G401 (cell line): ENCODE data around the gene PAQR8. TPM values are rescaled to one million over a fixed set of nuclear protein-coding genes. Genes with fewer than 3 reads are reported as not detected.
"Not testable (repeated sequence)": the region's sequence is repeated elsewhere in the genome, so short reads cannot be mapped to it uniquely, and the experiment has no call there.

Experiments
- DNase-seq: peaks from one replicate; pipeline ENCODE4 v3.0.0-alpha.2; 2015; ENCODE audit warnings: low spot score
- in situ Hi-C: cut with HindIII; loops from 2 replicates; pipeline ENCODE4 v1.10.0; 2016; ENCODE audit warnings: low sequenced_read_pairs, mixed read lengths
- total RNA-seq: library from RNA; depleted of rRNA; stranded (reverse); fragments of >200 nt; shearing (Covaris generic); gene quantifications from 2 replicates; pipeline ENCODE4 v1.2.3, GENCODE V29; 2014; rRNA removed

The PAQR8 gene
- total RNA-seq, 1 experiment from 2014 or later, result 29.6 TPM

DNA sequence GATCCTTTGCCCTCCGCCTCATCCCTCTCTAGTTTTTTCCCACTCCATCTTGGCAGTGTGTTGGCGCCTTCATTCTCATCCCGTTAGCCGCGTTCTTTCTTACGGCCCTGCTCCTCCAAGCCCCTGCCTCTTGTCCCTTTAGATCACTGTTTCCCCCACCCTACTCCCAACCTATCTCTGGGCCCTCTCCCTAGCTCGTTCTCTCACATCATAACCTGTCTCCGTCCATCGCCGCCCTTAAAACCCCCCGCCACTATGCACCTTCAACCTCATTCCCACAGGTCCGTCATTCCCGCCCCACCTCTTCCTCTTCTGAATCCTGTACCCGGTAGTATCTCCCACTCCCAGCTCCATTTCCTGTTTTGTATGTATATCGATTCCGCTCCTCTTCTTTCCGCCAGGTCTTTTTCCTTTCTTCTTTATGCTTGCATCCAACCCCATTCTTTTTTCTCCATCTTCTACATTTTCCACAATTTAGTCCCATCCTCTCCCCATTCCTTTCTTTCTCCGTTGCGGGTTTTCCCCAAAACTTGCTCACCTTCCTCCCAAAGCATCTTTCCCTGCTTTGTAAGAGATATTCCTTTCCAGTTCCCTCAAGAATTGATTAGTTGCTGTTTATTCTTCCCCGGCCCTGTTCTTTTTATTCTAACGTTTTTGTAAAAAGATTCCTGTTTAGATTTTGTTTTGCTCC is 58.9 kb downstream of the PAQR8 start:
- DNase-seq, result peak; percentile 73
- in situ Hi-C loops, result loop anchor here (25.0 kb wide), 1 partner anchor 241 kb away; the partner anchor contains the start of gene TMEM14A

- in situ Hi-C loops, result loop anchor here (25.0 kb wide), 1 partner anchor 240 kb away; the partner anchor contains the start of gene TMEM14A
Observed at GRCh38 chr6:52422156-52422555, 60.2 kb downstream of the PAQR8 start.

GRCh38 chr6:52423448-52423847 is 61.5 kb downstream of the PAQR8 start:
- in situ Hi-C loops, result loop anchor here (25.0 kb wide), 1 partner anchor 239 kb away; the partner anchor contains the start of gene TMEM14A
- DNase-seq, result no peak

More at GRCh38 chr6:52422156-52422555, 60.2 kb downstream of the PAQR8 start:
- no peak for DNase-seq

GRCh38 chr6:52423971-52424381 is 62.0 kb downstream of the PAQR8 start:
- in situ Hi-C loops, result loop anchor here (25.0 kb wide), 1 partner anchor 238 kb away; the partner anchor contains the start of gene TMEM14A
- no peak for DNase-seq

- in situ Hi-C loops, result loop anchor here (25.0 kb wide), 1 partner anchor 238 kb away; the partner anchor contains the start of gene TMEM14A
- DNase-seq, result no peak
Observed at GRCh38 chr6:52424513-52424912, 62.6 kb downstream of the PAQR8 start.

DNA sequence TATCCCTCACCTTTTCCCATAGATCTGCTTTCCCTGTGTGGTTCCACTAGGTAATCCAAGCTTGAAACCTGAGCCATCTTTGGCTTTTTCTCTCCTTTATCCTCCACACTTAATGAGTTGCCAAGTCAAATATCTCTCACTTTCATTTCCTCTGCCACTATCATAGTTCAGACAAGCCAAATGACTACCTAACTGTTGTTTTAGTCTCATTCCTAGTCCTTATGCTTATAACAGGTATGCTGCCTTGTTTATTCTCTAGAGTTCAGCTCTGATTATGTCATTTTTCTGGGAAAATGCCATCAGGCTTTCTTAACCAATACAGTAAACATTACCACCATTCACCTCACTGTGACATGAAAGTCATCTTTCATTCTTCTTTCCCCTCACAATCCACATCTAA is 64.7 kb downstream of the PAQR8 start:
- in situ Hi-C loops, result no loop called here
- no peak for DNase-seq

- DNase-seq, in situ Hi-C loops: not testable (repeated sequence)
Observed at GRCh38 chr6:52433294-52433693, 71.3 kb downstream of the PAQR8 start.

DNA sequence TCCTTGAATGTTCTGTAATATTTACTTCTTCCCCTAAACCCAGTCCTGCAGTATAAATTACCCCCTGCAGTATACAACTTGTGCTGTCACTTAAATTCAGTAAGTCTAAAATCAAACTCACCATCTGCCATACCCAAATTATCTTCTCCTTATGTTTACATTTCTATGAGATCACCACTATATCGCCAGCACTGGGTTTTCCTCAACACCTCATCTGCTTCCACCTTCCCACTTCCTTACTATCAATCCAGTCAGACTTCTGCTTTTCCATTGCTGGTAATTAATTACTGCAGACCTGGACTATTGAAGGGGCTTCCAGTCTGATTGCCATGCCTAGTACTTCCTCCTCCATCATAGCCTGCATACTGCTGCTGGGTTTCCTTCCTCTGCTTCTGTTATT is 73.4 kb downstream of the PAQR8 start:
- in situ Hi-C loops, result no loop called here
- DNase-seq, result no peak

GRCh38 chr6:52438926-52439325 is 77.0 kb downstream of the PAQR8 start:
- in situ Hi-C loops, result no loop called here
- no peak for DNase-seq

DNA sequence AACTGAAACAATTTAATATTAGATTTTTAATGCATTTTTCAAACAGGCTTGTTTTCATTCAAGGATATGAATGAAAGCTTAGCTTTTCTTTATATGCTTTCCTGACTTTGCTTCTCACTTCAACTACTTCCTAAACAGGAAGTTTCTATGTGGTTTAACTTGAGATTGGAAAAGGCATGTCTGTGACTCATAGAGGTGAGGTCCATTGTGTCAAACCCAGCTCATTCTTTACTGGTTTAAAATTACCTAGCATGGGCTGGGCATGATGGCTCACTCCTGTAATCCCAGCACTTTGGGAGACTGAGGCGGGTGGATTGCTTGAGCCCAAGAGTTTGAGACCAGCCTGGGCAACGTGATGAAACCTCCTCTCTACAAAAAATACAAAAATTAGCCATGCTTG is 92.6 kb downstream of the PAQR8 start:
- no peak for DNase-seq
- in situ Hi-C loops, result no loop called here

GRCh38 chr6:52457096-52457495 is 95.1 kb downstream of the PAQR8 start:
- no peak for DNase-seq
- in situ Hi-C loops, result no loop called here

Other genes starting within 250 kb of the PAQR8 start
- not detected in 2 replicates for gene IL17A, start 175.8 kb upstream of the PAQR8 start, total RNA-seq
- not detected in 2 replicates for gene IL17F, start 117.7 kb upstream of the PAQR8 start, total RNA-seq
- gene MCM3, start 77.4 kb upstream of the PAQR8 start, total RNA-seq, result 326 and 392 TPM in 2 replicates
- 20.7 and 29.2 TPM in 2 replicates for gene EFHC1, start 58.2 kb downstream of the PAQR8 start, total RNA-seq
- 4.9 and 9.6 TPM in 2 replicates for gene TRAM2, start 214.9 kb downstream of the PAQR8 start, total RNA-seq